HEK293 (cell line): Measurements from ENCODE around the gene LNPK.

Experiments used
- CTCF ChIA-PET: fragments of 350-600 bp; formaldehyde crosslinking; extraction: SDS; loops from one replicate; lab custom pipeline; 2021; ENCODE audit warnings: antibody characterized with exemption; lab: Yijun Ruan, JAX
- POLR2A ChIA-PET: fragments of 300-600 bp; formaldehyde crosslinking; extraction: SDS; loops from one replicate; lab custom pipeline; 2020; ENCODE audit warnings: antibody characterized with exemption, inconsistent platforms; lab: Yijun Ruan, JAX
- H3K27ac ChIP-seq: fragments of 200-500 bp; sonication (Bioruptor generic); 2 replicates; pipeline ENCODE4 v1.5.1; 2014; ENCODE audit warnings: low read depth, low read length, control low read depth, inconsistent platforms; ENCODE audit errors: extremely low read depth
- H3K36me3 ChIP-seq, 2 experiments: fragments of 200-500 bp in 1 of 2; sonication (Bioruptor generic) in 1 of 2; 1 replicate in 1 of 2; 2 replicates in 1 of 2; pipeline ENCODE4 v1.5.1; 2014 to 2017; ENCODE audit warnings: inconsistent platforms in 2 of 2, low read length in 2 of 2; ENCODE audit not compliant: control insufficient read depth in 2 of 2, insufficient read depth in 1 of 2
- H3K4me1 ChIP-seq: fragments of 200-500 bp; sonication (Bioruptor generic); 2 replicates; pipeline ENCODE4 v1.5.1; 2014; ENCODE audit warnings: mild to moderate bottlenecking, low read length, inconsistent platforms; ENCODE audit not compliant: control insufficient read depth, insufficient read depth
- H3K4me3 ChIP-seq: 2 replicates; pipeline ENCODE4 v1.5.1; 2011; ENCODE audit warnings: low read depth, mild to moderate bottlenecking, control low read depth, low read length, moderate library complexity
- H3K9me3 ChIP-seq: fragments of 200-500 bp; sonication (Bioruptor generic); 2 replicates; pipeline ENCODE4 v1.5.1; 2014; ENCODE audit warnings: low read depth, low read length, inconsistent platforms; ENCODE audit not compliant: control insufficient read depth, insufficient read depth
- BCL11B ChIP-seq: fragments of 450-650 bp; formaldehyde crosslinking; IDR thresholded peaks from 2 replicates; pipeline ENCODE4 v1.5.1; 2016; ENCODE audit warnings: low read depth, missing biosample characterization, missing genetic modification characterization
- GLIS1 ChIP-seq: fragments of 450-650 bp; formaldehyde crosslinking; IDR thresholded peaks from 2 replicates; pipeline ENCODE4 v1.5.1; 2016; ENCODE audit warnings: missing biosample characterization, missing genetic modification characterization
- INSM2 ChIP-seq: fragments of 450-650 bp; formaldehyde crosslinking; IDR thresholded peaks from 2 replicates; pipeline ENCODE4 v1.5.1; 2016; ENCODE audit warnings: missing biosample characterization, missing genetic modification characterization
- RBAK ChIP-seq: fragments of 450-650 bp; formaldehyde crosslinking; IDR thresholded peaks from 2 replicates; pipeline ENCODE4 v1.5.1; 2016; ENCODE audit warnings: missing biosample characterization, missing genetic modification characterization
- TCF7L2 ChIP-seq: IDR thresholded peaks from 2 replicates; pipeline ENCODE4 v1.6.1; 2011; ENCODE audit warnings: low read depth, mild to moderate bottlenecking, inconsistent platforms, low read length, moderate library complexity, borderline replicate concordance
- ZBTB26 ChIP-seq: fragments of 450-650 bp; formaldehyde crosslinking; optimal IDR thresholded peaks from 2 replicates; pipeline ENCODE3; 2016; ENCODE audit warnings: missing biosample characterization, mild to moderate bottlenecking, missing genetic modification characterization
- ZBTB44 ChIP-seq: fragments of 450-650 bp; IDR thresholded peaks from 2 replicates; pipeline ENCODE4 v1.5.1; 2018; ENCODE audit warnings: missing biosample characterization, mild to moderate bottlenecking, missing genetic modification characterization
- ZBTB8A ChIP-seq: fragments of 450-650 bp; formaldehyde crosslinking; IDR thresholded peaks from 2 replicates; pipeline ENCODE4 v1.5.1; 2016; ENCODE audit warnings: missing biosample characterization, missing genetic modification characterization
- ZNF114 ChIP-seq: fragments of 450-650 bp; formaldehyde crosslinking; IDR thresholded peaks from 2 replicates; pipeline ENCODE4 v1.5.0; 2017; ENCODE audit warnings: missing biosample characterization, missing genetic modification characterization
- ZNF174 ChIP-seq: fragments of 450-650 bp; formaldehyde crosslinking; IDR thresholded peaks from 2 replicates; pipeline ENCODE4 v1.5.0; 2017; ENCODE audit warnings: missing biosample characterization, mild to moderate bottlenecking, missing genetic modification characterization
- ZNF184 ChIP-seq: fragments of 450-650 bp; IDR thresholded peaks from 2 replicates; pipeline ENCODE4 v1.5.1; 2018; ENCODE audit warnings: missing biosample characterization, mild to moderate bottlenecking, missing genetic modification characterization
- ZNF2 ChIP-seq: fragments of 450-650 bp; formaldehyde crosslinking; IDR thresholded peaks from 2 replicates; pipeline ENCODE4 v1.5.1; 2016; ENCODE audit warnings: missing biosample characterization, missing genetic modification characterization
- ZNF248 ChIP-seq: fragments of 450-650 bp; formaldehyde crosslinking; IDR thresholded peaks from 2 replicates; pipeline ENCODE4 v1.5.1; 2017; ENCODE audit warnings: missing biosample characterization, missing genetic modification characterization
- ZNF292 ChIP-seq: fragments of 450-650 bp; formaldehyde crosslinking; IDR thresholded peaks from 2 replicates; pipeline ENCODE4 v1.5.1; 2016; ENCODE audit warnings: low read depth, missing biosample characterization, missing genetic modification characterization, borderline replicate concordance
- ZNF510 ChIP-seq: fragments of 450-650 bp; formaldehyde crosslinking; IDR thresholded peaks from 2 replicates; pipeline ENCODE4 v1.5.1; 2018; ENCODE audit warnings: mild to moderate bottlenecking, missing genetic modification characterization, missing biosample characterization; ENCODE audit not compliant: insufficient replicate concordance
- ZNF513 ChIP-seq: fragments of 450-650 bp; IDR thresholded peaks from 2 replicates; pipeline ENCODE4 v1.5.1; 2018; ENCODE audit warnings: missing biosample characterization, missing genetic modification characterization
- ZNF549 ChIP-seq: fragments of 450-650 bp; IDR thresholded peaks from 2 replicates; pipeline ENCODE4 v1.5.1; 2018; ENCODE audit warnings: missing biosample characterization, missing genetic modification characterization, mild to moderate bottlenecking, inconsistent platforms, moderate library complexity
- ZNF580 ChIP-seq: fragments of 450-650 bp; formaldehyde crosslinking; IDR thresholded peaks from 2 replicates; pipeline ENCODE4 v1.5.1; 2016; ENCODE audit warnings: missing biosample characterization, missing genetic modification characterization
- ZNF585B ChIP-seq: fragments of 450-650 bp; formaldehyde crosslinking; IDR thresholded peaks from 2 replicates; pipeline ENCODE4 v1.5.1; 2016; ENCODE audit warnings: missing biosample characterization, missing genetic modification characterization
- ZNF830 ChIP-seq: fragments of 450-650 bp; IDR thresholded peaks from 2 replicates; pipeline ENCODE4 v1.5.0; 2018; ENCODE audit warnings: missing biosample characterization, missing genetic modification characterization, low read depth, mild to moderate bottlenecking, moderate library complexity
- TF ChIP-seq, protein P1 (sequence below): fragments of 450-650 bp; formaldehyde crosslinking; IDR thresholded peaks from 2 replicates; pipeline ENCODE4 v1.5.1; 2016; ENCODE audit warnings: missing biosample characterization, missing genetic modification characterization, borderline replicate concordance

The LNPK gene

DNA sequence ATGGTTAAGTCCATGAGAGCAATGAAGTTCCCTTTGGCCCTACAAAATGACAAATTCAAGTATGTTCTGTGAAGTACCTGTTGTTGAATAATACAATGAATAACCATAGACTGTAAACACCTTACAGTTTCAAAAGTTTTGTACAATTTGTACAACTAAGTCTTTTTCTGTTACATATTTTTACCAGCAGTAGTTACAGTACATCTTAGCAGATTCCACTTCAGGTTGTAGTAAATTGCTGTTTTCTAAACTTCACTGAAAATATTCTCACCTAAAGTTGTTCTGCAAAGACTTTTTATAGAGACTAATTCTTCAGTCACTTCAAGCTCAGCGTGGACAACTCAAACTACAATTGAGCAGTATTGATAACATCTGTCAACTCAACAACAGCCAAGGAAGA, 28.7 kb downstream of the LNPK start:
- no peak overlapping the region for H3K4me3 ChIP-seq
- no peaks in the 10 kb centered on the region for H3K4me1 ChIP-seq
- no peak overlapping the region for H3K27ac ChIP-seq
- H3K36me3 ChIP-seq: peaks cover 0 to 41% of the 10 kb centered on the region in 2 experiments; a peak in 2 of 3 replicates
- H3K9me3 ChIP-seq: no peaks in the 10 kb centered on the region
- CTCF ChIA-PET: no interaction called here
- POLR2A ChIA-PET: no interaction called here
- peak; percentile 97 for TF ChIP-seq ZNF510 (tag by site-specific recombination)
- TF ChIP-seq ZNF184 (tag by site-specific recombination): no peak
- TF ChIP-seq, all 188 proteins: peak for 1

DNA sequence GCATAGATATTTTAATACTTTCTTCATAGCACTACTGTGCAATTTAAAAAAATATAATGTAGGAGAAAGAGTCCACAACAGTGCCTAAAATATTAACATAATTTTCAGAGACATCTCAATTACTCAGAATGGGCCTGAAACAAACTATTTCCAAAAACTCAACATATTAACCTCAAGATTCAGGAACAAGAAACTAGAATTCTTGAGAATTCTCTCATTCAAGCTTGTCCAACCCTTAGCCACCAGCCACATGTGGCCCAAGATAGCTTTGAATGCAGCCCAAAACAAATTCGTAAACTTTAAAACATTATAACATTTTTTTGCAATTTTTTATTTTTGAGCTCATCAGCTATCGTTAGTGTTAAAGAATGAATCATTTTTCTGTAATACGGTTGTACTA, 35.2 kb downstream of the LNPK start:
- TF ChIP-seq INSM2: no peak
- TF ChIP-seq ZNF292 (tag by site-specific recombination): no peak
- TF ChIP-seq ZNF174 (tag by site-specific recombination): no peak
- no peak for TF ChIP-seq BCL11B (tag by site-specific recombination)
- TF ChIP-seq RBAK: no peak
- no peak for TF ChIP-seq ZBTB44 (tag by site-specific recombination)
- no peak for TF ChIP-seq ZNF830
- TF ChIP-seq ZNF549 (tag by site-specific recombination): no peak
- TF ChIP-seq TCF7L2: no peak
- no peak for TF ChIP-seq ZNF580 (tag by site-specific recombination)
- no peak for TF ChIP-seq ZBTB26
- no peak for TF ChIP-seq ZNF513 (tag by site-specific recombination)
- TF ChIP-seq GLIS1: no peak
- TF ChIP-seq, protein P1, sequence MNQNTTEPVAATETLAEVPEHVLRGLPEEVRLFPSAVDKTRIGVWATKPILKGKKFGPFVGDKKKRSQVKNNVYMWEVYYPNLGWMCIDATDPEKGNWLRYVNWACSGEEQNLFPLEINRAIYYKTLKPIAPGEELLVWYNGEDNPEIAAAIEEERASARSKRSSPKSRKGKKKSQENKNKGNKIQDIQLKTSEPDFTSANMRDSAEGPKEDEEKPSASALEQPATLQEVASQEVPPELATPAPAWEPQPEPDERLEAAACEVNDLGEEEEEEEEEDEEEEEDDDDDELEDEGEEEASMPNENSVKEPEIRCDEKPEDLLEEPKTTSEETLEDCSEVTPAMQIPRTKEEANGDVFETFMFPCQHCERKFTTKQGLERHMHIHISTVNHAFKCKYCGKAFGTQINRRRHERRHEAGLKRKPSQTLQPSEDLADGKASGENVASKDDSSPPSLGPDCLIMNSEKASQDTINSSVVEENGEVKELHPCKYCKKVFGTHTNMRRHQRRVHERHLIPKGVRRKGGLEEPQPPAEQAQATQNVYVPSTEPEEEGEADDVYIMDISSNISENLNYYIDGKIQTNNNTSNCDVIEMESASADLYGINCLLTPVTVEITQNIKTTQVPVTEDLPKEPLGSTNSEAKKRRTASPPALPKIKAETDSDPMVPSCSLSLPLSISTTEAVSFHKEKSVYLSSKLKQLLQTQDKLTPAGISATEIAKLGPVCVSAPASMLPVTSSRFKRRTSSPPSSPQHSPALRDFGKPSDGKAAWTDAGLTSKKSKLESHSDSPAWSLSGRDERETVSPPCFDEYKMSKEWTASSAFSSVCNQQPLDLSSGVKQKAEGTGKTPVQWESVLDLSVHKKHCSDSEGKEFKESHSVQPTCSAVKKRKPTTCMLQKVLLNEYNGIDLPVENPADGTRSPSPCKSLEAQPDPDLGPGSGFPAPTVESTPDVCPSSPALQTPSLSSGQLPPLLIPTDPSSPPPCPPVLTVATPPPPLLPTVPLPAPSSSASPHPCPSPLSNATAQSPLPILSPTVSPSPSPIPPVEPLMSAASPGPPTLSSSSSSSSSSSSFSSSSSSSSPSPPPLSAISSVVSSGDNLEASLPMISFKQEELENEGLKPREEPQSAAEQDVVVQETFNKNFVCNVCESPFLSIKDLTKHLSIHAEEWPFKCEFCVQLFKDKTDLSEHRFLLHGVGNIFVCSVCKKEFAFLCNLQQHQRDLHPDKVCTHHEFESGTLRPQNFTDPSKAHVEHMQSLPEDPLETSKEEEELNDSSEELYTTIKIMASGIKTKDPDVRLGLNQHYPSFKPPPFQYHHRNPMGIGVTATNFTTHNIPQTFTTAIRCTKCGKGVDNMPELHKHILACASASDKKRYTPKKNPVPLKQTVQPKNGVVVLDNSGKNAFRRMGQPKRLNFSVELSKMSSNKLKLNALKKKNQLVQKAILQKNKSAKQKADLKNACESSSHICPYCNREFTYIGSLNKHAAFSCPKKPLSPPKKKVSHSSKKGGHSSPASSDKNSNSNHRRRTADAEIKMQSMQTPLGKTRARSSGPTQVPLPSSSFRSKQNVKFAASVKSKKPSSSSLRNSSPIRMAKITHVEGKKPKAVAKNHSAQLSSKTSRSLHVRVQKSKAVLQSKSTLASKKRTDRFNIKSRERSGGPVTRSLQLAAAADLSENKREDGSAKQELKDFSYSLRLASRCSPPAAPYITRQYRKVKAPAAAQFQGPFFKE (tag by site-specific recombination): no peak
- no peak for TF ChIP-seq ZNF585B (tag by site-specific recombination)
- TF ChIP-seq ZNF248 (tag by site-specific recombination): no peak
- no peak for TF ChIP-seq ZNF114
- TF ChIP-seq ZBTB8A (tag by site-specific recombination): no peak
- TF ChIP-seq ZNF2 (tag by site-specific recombination): no peak
- Histone ChIP-seq H3K27ac (no peak overlapping the region), H3K9me3 (no peaks in the 10 kb centered on the region), H3K36me3 (peaks cover 5 to 8% of the 10 kb centered on the region in 2 experiments; a peak in 2 of 3 replicates), H3K4me1 (no peaks in the 10 kb centered on the region), H3K4me3 (no peak overlapping the region)
- POLR2A ChIA-PET: no interaction called here
- CTCF ChIA-PET: no interaction called here
